ENCODE results near the gene CENPV.
"Not testable (repeated sequence)": the region's sequence is repeated elsewhere in the genome, so short reads cannot be mapped to it uniquely, and the experiment has no call there.

CENPV gene

GRCh38 chr17:16312061-16312460 is 41.2 kb downstream of the CENPV start:
- FAIRE-seq: not testable (repeated sequence)

- no peak for FAIRE-seq
Observed at GRCh38 chr17:16306211-16306610, 47.1 kb downstream of the CENPV start.

- FAIRE-seq: no peak
Observed at GRCh38 chr17:16304830-16305229, 48.4 kb downstream of the CENPV start.

GRCh38 chr17:16302856-16303255 is 50.4 kb downstream of the CENPV start:
- FAIRE-seq: no peak

GRCh38 chr17:16301963-16302855 is 51.1 kb downstream of the CENPV start:
- FAIRE-seq: no peak

- no peak for FAIRE-seq
Observed at GRCh38 chr17:16300554-16300953, 52.7 kb downstream of the CENPV start.

GRCh38 chr17:16298140-16298662 is 55.1 kb downstream of the CENPV start:
- FAIRE-seq: no peak

- FAIRE-seq: no peak
Observed at GRCh38 chr17:16297367-16298139, 55.7 kb downstream of the CENPV start.

GRCh38 chr17:16296072-16296471 is 57.2 kb downstream of the CENPV start:
- not testable (repeated sequence) for FAIRE-seq

- no peak for FAIRE-seq
Observed at GRCh38 chr17:16294560-16294959, 58.7 kb downstream of the CENPV start.

GRCh38 chr17:16293931-16294330 is 59.3 kb downstream of the CENPV start:
- no peak for FAIRE-seq

Measured in A204.1 (cell line).